Measurements from ENCODE around the gene PAPOLA.

The PAPOLA gene

DNA sequence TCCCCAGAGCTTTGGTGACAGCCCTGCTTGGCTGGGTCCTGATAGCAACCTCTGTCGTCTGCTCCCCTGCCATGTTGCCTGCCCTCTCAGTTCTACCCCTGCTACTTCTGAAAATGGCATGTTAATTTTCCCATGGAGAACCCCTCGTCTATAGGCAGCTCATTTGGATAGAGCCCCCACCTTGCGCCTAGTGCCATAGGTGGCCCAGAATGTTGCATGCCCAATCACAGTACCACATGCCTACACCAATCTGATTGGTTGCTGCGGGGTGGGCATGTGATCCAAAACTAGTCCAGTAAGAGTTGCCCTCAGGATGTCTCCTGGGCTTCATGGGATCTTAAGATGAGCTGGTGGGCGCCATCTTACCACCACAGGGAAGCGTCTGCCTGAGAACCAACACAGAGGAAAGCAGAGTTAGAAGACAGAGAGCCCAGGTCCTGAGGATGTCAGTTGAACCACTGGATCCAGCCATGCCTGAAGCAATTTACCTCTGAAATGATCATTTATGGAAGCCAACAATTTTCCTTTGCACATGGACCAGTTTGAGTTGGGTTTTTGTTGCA lies 85.7 kb downstream of the PAPOLA start:
- DNase-seq, result no peak

DNA sequence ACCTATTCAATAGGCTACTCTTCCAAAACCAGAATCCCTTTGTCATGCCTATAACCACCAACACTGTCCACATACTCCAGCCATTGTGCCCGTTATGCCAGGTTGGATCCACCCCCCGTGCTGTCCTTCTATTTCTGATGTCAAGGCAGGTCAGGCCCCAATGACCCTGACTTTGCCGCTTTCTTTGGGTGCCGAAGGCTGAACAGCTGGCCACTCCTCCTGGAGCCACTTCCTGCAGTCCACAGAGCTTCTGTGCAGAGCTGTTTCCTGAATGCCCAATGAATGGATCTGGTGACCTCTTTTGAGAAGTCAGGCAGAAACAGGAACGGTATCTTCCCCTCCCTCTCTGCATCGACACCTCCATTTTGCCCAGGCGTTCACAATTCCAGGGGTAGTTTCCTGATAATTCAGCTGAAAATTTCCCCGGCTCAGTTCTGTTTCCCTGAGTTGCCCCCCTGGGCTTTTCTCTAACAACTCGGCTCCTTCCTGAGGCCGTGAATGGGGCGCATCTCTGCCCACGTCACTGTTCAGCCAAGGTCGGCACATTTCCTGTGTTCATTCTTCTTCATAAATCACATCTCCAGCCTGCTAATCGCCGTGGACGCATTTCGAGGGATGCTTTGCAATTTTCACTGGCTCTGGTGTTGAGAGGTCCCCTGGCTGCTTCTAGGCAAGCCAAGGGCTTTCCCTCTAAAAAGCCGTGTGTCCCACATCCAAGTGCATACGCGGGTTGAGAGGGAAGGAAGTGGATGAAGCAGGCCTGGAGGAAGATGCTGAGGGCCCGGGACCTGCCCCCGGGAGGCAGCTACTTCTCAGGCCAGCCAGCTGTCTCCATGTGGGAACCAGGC lies 86.5 kb downstream of the PAPOLA start:
- no peak for DNase-seq

DNA sequence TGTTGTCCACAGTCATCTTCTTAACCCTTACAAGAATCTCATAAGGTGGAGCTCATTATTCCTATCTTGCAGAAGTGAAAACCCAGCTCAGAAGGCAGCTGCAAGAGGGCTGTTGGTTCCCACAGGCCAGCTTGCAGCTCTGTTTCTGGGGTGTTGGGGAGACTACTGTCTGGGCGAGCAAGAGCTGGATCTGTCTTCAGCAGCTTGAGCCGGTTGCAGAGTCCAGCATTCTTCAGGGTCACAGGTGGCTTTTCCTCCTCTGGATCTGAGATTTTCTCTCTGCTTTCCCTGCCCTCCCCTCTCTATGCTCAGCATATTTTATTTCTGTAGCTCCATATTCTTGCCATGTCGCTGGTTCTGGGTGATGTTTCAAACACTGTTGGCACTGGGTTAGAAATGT lies 87.4 kb downstream of the PAPOLA start:
- no peak for DNase-seq

DNA sequence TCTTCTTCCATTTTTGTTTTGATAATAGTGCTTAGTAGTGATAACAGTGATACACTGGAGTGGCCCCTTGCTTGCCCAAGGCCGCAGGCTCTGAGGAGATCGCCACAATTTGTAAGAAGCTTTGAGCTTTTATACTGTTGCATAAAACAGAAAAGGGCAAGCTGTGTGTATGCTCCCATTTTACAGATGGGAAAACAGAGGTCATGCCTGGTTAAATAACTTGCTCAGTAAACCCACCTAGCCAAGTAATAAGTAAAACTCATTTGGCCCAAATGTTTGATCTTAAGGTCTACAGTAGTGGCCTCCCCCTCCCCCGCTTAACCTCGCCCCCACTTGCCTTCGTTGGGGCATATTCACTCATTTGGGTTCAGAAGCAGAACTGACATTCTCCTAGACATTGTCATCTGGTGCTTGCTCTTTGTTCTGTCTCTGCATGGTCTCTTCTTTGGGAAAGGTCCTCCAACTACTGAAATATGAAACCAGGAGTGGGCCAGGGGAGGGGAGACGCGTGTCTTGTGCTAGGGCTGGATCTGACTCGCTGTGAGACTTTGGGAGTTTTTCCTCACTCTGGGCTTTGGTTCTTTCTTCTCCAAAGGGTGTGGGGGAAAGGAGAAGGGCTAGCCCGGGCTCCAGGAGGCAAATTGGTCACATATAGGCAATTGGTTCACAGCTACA lies 88.1 kb downstream of the PAPOLA start:
- DNase-seq, result no peak

DNA sequence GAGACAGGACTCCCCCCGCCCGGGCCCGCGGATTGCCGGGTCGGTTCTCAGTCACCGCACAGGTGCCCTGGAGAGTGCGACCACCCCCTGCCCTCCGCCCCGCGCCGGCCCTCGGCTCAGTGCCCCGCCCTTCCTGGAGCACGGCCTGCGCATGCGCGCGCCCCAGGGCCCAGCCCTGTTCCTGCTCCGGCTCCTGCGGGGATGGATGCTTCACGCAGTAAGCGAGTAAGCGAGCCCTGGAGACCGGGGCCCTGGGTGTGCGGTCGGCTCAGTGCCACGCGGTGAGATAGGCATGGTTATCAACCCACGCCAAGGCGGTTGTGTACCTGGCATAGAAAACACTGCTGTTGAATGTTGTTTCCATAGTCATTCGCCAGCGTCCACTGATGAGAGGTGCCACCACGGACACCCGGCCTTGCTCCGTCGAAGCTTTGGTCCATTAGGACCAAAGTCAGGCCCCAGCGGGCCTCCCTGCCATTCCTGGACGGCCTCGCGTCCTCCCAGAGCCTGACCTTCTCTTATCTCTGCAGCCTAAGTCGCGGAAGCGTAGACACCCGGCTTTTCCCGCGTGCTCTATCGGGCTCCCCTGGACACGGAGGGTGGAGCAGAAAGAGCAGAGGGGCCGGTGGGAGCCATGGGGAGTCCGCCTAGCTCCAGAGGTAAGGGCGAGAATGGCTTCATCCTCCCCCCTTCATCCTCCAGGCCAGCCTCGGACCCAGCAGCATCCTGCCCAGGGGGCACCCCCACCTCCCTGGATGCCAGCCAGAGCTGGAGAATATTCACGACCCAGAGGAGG lies 90.6 kb downstream of the PAPOLA start:
- DNase-seq, result no peak

DNA sequence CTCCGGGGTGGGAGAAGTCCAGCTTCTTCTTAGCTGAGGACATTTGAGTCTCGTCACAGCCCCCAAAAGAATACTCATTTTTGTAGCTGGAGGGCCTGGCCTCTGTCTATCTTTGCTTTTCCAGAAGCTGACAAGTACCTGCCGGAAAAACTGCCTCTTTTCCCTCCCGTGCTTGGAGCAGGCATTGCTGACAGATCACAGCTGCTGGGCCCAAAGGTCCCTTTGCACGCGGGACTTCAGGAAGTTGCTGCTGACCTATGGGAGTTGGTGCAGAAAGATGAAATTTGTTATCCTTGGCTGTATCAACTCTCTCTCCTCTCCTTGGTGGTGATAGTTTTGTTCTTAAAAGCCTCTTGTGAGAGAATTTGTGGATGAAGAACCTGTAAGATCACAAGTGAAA lies 92.8 kb downstream of the PAPOLA start:
- no peak for DNase-seq

DNA sequence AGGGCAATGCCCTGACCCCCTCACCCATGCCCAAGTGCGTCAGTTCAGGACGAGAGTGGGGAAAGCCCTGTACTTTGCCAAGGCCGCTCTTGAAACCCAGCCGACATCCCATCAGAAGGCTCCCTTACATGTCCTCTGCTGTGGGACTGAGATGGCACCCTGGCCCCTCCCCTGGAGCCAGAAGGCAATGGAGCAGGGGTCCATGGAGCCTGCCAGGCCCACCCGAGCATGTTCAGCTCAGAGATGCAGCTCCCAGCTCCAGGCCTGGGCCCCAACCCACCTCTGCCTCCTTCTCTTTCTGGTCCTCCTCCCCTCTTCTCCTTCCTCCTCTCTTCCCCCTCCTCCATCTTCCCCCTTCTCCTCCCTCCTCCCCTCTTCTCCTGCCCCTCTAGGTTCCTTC lies 95.5 kb downstream of the PAPOLA start:
- no peak for DNase-seq

DNA sequence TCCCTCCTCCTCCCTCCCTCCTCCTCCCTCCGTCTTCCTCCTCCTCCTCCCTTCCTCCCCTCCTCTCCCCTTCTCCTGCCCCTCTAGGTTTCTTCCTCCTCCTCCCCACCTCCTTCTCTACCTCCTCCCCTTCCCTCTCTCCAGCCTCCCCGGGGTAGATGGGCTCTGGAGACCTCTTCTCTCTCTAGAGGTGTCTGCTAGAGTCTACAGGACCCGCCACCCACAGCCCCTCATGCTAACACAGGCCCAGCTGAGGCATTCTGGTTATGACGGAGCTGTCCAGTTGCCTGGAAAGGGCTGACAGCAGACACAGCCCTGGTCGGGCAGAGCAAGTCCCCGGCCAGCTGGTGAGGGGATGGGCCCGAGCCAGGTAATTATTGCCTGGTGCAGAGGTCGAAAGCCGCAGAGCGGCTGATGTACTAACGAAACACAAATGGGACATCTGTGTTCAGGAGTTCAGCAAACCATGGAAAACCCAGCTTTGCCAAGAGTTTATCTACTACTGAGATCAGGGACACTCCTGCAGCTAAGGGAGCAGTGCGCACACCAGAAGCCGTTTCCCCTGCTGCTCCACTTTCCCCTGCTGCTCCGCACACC lies 96.2 kb downstream of the PAPOLA start:
- no peak for DNase-seq

DNA sequence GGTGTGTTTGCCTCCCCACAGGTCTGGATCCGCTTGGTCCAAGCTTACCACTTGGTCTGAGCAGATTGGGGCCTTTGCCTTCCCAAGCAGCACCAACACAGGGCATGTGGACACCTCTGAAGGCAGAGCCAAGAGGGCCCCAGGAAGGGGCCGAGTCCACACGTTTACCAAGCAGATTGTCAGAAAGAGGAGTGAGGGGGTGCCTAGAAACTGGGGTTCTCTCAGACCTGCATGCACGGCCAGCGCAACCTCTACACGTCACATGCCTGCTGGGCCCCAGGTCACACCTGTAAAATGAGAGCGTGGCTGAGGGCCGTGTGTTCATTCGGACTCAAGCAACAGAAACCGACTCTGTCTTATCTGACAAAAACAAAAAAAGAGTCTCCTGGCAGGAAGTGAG lies 96.9 kb downstream of the PAPOLA start:
- no peak for DNase-seq

DNA sequence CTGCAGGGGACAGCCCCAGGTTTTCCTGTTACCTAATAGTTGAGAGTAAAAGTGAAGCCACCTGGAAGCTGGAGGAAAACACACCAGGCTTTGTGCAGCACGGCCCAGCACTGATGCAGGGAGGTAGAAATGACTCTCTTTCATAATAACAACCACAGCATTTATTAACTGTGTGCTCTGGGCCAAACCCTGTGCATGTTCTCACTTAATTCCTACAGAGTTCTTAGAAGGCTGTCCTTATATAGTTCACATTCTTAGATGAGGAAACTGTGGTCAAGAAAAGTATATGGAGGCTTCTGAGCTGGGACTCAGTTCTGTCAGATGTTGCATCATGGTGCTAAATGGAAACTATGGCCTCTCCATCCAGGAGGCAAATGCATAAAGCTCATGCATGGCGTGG lies 100.0 kb downstream of the PAPOLA start:
- no peak for DNase-seq

DNA sequence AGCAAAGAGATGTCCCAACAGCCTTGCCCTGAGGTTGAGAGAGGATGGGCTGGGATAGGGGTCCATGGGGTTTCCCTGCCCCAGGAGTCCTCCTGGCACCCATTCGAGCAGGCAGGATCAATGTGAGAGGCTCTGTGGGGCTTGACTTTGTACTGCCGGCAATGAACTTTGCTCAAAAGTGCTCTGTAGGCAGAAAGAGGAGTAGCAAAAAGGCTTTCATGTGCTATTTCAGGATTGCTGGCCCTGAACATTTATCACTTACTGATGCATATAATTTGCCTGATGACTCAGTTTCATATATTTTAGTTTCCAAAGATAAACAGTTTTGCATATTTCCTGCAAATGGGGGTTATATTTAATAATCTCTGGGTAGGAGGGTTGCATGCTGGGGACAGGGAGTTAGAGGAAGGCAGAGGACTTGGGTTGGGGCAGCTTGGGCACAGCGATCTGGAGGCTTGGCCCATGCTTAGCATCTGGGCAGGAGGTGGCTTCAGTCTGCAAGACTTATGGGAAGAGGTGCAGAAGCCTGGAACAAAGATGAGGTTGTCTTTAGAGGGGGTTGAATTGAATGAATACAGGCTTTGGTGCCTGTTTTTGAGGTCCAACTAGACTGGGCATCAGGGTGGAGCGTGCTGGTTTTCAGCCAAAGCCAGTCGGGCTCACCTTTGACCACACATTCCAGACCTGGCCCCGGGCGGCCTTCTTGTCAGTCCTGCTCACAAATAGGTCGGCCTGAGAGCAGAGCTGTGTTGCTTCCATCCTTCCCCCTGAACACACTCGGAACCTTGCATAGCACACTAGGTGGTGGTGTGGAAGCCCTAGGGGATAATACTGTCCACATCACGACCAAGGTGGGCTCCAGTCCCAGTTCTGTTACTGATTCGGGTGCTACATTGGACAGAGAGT lies 101.4 kb downstream of the PAPOLA start:
- DNase-seq, result no peak

DNA sequence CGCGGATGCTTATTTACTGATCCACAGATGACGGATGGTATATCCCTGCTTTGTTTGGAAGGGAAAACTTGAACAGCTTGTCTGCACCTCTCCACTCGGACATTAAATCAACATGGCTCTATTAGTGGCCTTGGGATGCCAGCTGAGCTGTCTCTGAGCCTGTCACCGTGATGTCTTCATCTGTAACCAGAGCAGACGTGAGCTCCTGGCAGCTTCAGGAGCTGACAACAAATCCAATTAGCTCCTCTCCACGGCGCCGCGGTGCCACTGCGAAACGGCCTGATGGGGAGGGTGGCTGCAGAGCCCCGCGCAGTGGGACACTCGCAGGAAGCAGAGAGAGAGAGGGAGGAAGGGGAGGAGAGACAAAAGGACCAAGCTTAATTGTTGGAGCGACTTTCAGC lies 112.3 kb downstream of the PAPOLA start:
- no peak for DNase-seq

DNA sequence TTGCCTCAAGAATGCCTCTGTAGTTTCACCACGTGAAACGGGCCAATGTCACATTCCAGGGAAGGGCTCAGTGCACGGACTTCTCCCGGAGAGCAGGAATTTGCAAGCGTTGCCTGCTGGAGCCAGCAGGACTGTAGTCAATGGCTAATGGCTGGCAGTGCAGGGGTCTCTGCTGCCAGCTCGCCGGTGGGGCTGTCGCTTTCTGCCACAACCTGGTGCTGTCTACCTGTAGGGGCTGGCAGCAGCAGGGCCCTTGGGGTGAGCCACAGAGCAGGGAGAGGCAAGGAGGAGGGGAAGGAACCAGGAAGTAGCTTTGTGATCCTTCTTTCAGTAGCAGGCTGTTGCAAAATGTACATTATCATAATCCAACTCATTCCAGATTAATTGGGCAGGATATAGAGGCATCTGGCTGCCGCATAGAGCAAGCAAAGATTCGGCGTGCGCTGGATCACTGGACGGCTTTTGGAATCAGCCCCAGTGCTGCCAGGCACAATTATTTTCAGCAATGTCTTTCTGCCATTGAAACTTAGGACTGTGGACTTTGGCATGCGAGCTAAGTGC lies 114.1 kb downstream of the PAPOLA start:
- no peak for DNase-seq

Data from NCI-H1436 treated with DMSO at 0.1 percent for 48 hours (cell line).